ENCODE measurements around the gene MAD1L1. TPM values are rescaled to one million over a fixed set of nuclear protein-coding genes. Genes with fewer than 3 reads are reported as not detected.

MAD1L1 gene
- total and polyA plus RNA-seq, 2 experiments from 2014 or later, result 38.2 to 69.8 TPM

DNA sequence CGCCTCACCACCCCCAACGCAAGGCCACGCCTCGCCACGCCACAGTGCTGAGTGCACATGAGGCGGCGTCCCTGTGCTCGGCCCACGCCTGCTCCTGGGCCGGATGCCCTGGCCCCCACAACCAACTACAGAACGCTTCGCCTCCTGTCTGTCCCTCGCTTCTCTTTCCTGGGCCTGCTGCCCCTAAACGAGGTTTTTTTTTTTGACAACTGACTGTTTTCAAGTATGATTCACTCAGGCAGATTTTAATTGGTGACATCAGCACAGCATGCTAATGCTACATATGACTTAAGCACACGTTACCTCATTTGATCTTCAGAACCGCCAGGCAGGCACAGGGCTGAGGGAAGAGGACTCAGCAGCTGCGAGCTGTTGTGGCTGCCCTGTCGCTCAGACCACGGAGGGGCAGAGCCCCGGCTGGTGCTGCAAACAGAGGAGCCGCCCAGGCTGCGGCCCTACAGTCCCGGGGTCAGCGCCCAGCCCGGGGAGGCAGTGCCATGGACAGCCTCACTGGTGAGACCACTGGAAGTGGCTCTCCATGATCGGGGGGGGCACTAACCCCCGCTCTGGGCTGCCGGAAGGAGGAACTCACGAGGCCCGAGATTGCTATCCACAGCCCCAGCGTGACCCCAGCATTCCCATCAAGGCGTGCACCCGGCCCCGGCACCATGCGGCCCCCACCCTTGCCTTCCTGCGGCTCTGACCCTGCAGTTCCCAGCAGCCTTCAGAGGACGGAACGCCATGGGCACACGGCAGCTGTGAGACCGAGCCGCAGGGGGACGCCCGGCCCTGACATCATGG, 212.8 kb downstream of the MAD1L1 start:
- Histone ChIP-seq H2AFZ (peak overlapping the region; percentile 55), H3K9ac (peak overlapping the region; percentile 86), H3F3A (ENCODE audit: insufficient read depth) (peaks cover 9% of the 10 kb centered on the region), H3K9me2 (ENCODE audit: insufficient read depth) (no peaks in the 10 kb centered on the region), H3K27ac (peak overlapping the region; percentile 99), H3K4me2 (ENCODE audit: unreplicated experiment) (peak overlapping the region; percentile 78), H4K20me1 (ENCODE audit: insufficient read depth) (no peaks in the 10 kb centered on the region), H3K36me3 (ENCODE audit: low read depth) (no peaks in the 10 kb centered on the region), H3K9me3 (ENCODE audit: low read depth) (no peaks in the 10 kb centered on the region), H3K4me3 (peak overlapping the region; percentile 52), H3K27me3 (replicated peaks; ENCODE audit: insufficient read depth) (no peaks in the 10 kb centered on the region), H3K79me2 (ENCODE audit: insufficient read depth) (no peaks in the 10 kb centered on the region), H3K4me1 (ENCODE audit: insufficient read depth) (peaks cover 23% of the 10 kb centered on the region)
- TF ChIP-seq EZH2 (IDR thresholded peaks at IDR 0.05; ENCODE audit: insufficient read depth, poor library complexity, severe bottlenecking) (no peak), EZH2phosphoT487 (IDR thresholded peaks at IDR 0.05; ENCODE audit: insufficient read depth, low read depth) (no peak)
- WGBS, 2 experiments (ENCODE audit: low coverage in 1 of 2, low lambda C conversion rate in 2 of 2, missing lambda C conversion rate in 2 of 2), result 8 to 10% methylated on average over 34 to 43 of the region's 43 CpGs
- in situ Hi-C loops (cut with MboI), result no loop called here
- peak; percentile 98 for DNase-seq

DNA sequence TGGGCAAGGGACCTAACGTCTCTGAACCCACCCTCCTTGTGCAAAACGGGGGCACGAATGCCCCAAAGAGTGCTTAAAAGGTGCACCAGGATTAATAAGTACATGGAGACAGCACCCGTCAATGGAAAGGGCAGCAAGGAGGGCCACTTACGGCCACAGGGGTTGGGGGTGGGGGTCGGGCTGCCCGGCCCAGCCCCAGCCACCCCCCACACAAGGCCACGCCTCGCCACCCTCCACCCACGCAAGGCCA, 213.4 kb downstream of the MAD1L1 start:
- H3K4me2 ChIP-seq (ENCODE audit: unreplicated experiment), result peak overlapping the region; percentile 78
- H2AFZ ChIP-seq, result peak overlapping the region; percentile 55
- no peaks in the 10 kb centered on the region for H3K9me2 ChIP-seq (ENCODE audit: insufficient read depth)
- TF ChIP-seq EZH2 (IDR thresholded peaks at IDR 0.05; ENCODE audit: insufficient read depth, poor library complexity, severe bottlenecking), result no peak
- no peak for TF ChIP-seq EZH2phosphoT487 (IDR thresholded peaks at IDR 0.05; ENCODE audit: insufficient read depth, low read depth)
- no peaks in the 10 kb centered on the region for H3K9me3 ChIP-seq (ENCODE audit: low read depth)
- no peaks in the 10 kb centered on the region for H3K79me2 ChIP-seq (ENCODE audit: insufficient read depth)
- no peaks in the 10 kb centered on the region for H3K36me3 ChIP-seq (ENCODE audit: low read depth)
- H3K27ac ChIP-seq, result peak overlapping the region; percentile 99
- peaks cover 9% of the 10 kb centered on the region for H3F3A ChIP-seq (ENCODE audit: insufficient read depth)
- H3K4me1 ChIP-seq (ENCODE audit: insufficient read depth), result peaks cover 23% of the 10 kb centered on the region
- H3K27me3 ChIP-seq (replicated peaks; ENCODE audit: insufficient read depth), result no peaks in the 10 kb centered on the region
- H4K20me1 ChIP-seq (ENCODE audit: insufficient read depth), result no peaks in the 10 kb centered on the region
- in situ Hi-C loops (cut with MboI), result no loop called here
- no peak for DNase-seq
- 0 to 2% methylated on average over 3 to 10 of the region's 10 CpGs for WGBS, 2 experiments (ENCODE audit: low coverage in 1 of 2, low lambda C conversion rate in 2 of 2, missing lambda C conversion rate in 2 of 2)
- H3K9ac ChIP-seq, result peak overlapping the region; percentile 86
- H3K4me3 ChIP-seq, result peak overlapping the region; percentile 52

DNA sequence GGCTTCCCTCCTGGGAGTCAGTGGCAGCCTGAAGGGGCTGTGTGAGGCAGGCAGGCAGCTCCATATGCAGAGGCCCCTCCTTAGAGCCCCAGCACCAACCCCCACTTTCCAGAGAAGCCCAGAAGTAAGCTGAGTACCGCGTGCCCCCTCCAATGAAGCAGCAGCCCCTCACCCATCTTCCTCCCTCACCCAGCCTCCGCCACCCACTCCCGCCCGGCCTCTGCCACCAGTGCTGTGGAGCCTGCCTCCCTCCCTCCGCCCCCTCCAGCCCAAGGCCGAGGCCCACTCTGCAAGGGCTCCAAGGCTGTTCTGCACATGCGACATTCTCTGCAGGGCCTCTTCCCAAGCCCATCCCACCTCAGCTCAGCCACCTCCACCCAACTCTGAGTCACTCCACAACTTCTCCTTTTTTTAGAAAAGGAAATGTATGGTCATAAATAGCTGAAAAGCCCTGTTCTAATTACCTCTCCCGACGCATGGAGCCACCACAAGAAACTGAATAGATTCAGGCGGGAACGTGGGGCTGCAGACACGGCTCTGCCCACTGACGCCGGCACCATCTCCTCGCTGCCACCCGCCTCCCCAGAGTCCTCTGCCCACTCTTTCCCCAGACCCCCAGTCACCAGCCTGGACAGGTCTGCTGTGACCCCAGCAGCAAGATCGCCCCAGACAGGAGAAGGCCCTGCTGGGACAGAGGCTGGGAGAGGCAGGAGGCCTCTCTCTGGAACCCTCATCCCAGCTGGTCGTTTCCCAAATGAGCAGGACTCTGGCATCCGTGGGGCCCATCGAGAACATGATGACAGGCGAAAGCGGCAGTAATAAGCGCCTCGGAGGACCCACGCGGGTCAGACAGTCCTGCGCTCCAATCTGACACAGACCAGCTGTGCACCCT, 213.9 kb downstream of the MAD1L1 start:
- Histone ChIP-seq H3K4me1 (ENCODE audit: insufficient read depth) (peaks cover 23% of the 10 kb centered on the region), H3K27me3 (replicated peaks; ENCODE audit: insufficient read depth) (no peaks in the 10 kb centered on the region), H3K27ac (peak overlapping the region; percentile 99), H2AFZ (peak overlapping the region; percentile 55), H3K79me2 (ENCODE audit: insufficient read depth) (no peaks in the 10 kb centered on the region), H4K20me1 (ENCODE audit: insufficient read depth) (no peaks in the 10 kb centered on the region), H3K4me2 (ENCODE audit: unreplicated experiment) (peak overlapping the region; percentile 78), H3K36me3 (ENCODE audit: low read depth) (no peaks in the 10 kb centered on the region), H3K9me2 (ENCODE audit: insufficient read depth) (no peaks in the 10 kb centered on the region), H3F3A (ENCODE audit: insufficient read depth) (peaks cover 9% of the 10 kb centered on the region), H3K4me3 (peak overlapping the region; percentile 52), H3K9me3 (ENCODE audit: low read depth) (no peaks in the 10 kb centered on the region), H3K9ac (peak overlapping the region; percentile 86)
- TF ChIP-seq EZH2 (IDR thresholded peaks at IDR 0.05; ENCODE audit: insufficient read depth, poor library complexity, severe bottlenecking) (no peak), EZH2phosphoT487 (IDR thresholded peaks at IDR 0.05; ENCODE audit: insufficient read depth, low read depth) (no peak)
- in situ Hi-C loops (cut with MboI), result no loop called here
- WGBS, 2 experiments (ENCODE audit: low coverage in 1 of 2, low lambda C conversion rate in 2 of 2, missing lambda C conversion rate in 2 of 2), result 2% methylated on average over 21 to 28 of the region's 28 CpGs
- peak; percentile 95 for DNase-seq

DNA sequence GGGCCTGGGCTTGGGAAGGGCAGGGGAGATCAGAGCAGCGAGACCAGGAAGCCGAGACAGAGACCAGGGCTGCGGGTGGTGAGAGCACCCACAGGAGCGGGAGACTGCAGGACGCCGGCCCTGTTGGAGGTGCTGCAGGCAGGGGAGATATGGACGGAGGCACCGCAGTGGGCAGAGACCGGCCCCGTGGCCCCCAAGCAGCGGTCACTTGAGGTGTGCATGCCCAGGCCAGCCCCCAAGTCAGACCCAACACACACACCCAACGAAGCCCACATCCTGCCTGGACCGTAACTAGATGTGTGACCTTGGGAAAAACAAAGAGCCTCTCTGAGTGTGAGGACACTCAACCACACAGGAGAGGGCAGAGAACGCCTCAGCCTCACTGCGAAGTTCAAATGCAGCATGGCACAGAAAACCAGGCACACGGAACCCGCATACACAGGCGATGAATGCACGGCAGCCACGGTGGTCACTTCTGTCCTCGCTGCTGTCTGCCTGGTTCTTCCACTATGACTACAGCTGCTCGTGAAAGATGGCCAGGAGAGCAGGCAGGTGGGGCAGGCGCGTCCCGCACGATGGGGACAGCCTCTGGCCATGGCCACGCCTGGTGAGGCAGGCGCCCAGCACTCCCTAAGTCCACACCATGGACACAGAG, 214.7 kb downstream of the MAD1L1 start:
- Histone ChIP-seq H3K36me3 (ENCODE audit: low read depth) (no peaks in the 10 kb centered on the region), H3K4me1 (ENCODE audit: insufficient read depth) (peaks cover 23% of the 10 kb centered on the region), H3K27ac (peak overlapping the region; percentile 99), H3K4me2 (ENCODE audit: unreplicated experiment) (no peak overlapping the region), H3K79me2 (ENCODE audit: insufficient read depth) (no peaks in the 10 kb centered on the region), H3K4me3 (no peak overlapping the region; the same call in 1 of the 2 replicates), H3K9ac (peak overlapping the region; percentile 86), H4K20me1 (ENCODE audit: insufficient read depth) (no peaks in the 10 kb centered on the region), H3K9me3 (ENCODE audit: low read depth) (no peaks in the 10 kb centered on the region), H3K27me3 (replicated peaks; ENCODE audit: insufficient read depth) (no peaks in the 10 kb centered on the region), H2AFZ (no peak overlapping the region), H3F3A (ENCODE audit: insufficient read depth) (peaks cover 9% of the 10 kb centered on the region), H3K9me2 (ENCODE audit: insufficient read depth) (no peaks in the 10 kb centered on the region)
- WGBS, 2 experiments (ENCODE audit: low coverage in 1 of 2, low lambda C conversion rate in 2 of 2, missing lambda C conversion rate in 2 of 2), result 83 to 87% methylated on average over 28 of the region's 28 CpGs
- DNase-seq, result no peak
- TF ChIP-seq EZH2phosphoT487 (IDR thresholded peaks at IDR 0.05; ENCODE audit: insufficient read depth, low read depth) (no peak), EZH2 (IDR thresholded peaks at IDR 0.05; ENCODE audit: insufficient read depth, poor library complexity, severe bottlenecking) (no peak)
- in situ Hi-C loops (cut with MboI), result no loop called here
